Esophagus squamous epithelium (tissue), 4 donors: ENCODE results near the gene ZDHHC3.

Experiments used
- POLR2A ChIP-seq, 4 donors: fragments of 450-650 bp; IDR thresholded peaks; one replicate each; pipeline ENCODE4 v1.6.1; 2017; ENCODE audit warnings: antibody characterized with exemption in 4 of 4, mild to moderate bottlenecking in 4 of 4, moderate library complexity in 3 of 4
- TF ChIP-seq, protein P1 (sequence below), 6 experiments: fragments of 450-650 bp in 4 of 6; fragments of 200-600 bp in 2 of 6; sonication (generic) in 2 of 6; IDR thresholded peaks; one replicate each; pipeline ENCODE4 v1.5.1; 2016 to 2019; ENCODE audit warnings: antibody characterized with exemption in 6 of 6, mild to moderate bottlenecking in 4 of 6, moderate library complexity in 4 of 6

DNA sequence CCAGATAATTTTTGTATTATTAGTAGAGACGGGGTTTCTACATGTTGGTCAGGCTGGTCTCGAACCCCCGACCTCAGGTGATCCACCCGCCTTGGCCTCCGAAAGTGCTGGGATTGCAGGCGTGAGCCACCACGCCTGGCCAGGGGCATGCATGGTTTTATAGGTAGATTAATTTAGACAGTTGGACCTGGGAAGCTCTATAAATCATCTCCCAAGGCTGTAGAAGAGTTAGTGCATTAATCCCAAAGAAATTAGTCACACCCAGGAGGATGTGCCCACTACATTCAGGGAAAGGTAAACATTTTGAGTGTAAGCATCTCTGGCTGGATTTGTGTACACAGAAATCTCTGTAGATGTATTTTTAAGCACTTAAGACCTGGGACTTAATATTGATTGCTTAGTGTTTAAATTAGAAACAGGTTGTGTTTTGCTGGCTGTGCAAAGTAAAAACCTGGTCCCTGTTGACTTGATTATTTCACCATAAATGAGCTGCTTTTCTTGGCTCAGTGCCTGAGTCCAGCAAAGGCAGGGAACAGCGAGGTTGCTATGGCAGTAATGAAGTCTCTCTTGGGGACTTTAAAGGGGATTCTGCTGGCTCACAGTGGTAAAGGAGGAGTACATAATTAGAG is 19.3 kb upstream of the ZDHHC3 start:
- TF ChIP-seq POLR2A (IDR thresholded peaks at IDR 0.05), result no peak
- TF ChIP-seq, protein P1, sequence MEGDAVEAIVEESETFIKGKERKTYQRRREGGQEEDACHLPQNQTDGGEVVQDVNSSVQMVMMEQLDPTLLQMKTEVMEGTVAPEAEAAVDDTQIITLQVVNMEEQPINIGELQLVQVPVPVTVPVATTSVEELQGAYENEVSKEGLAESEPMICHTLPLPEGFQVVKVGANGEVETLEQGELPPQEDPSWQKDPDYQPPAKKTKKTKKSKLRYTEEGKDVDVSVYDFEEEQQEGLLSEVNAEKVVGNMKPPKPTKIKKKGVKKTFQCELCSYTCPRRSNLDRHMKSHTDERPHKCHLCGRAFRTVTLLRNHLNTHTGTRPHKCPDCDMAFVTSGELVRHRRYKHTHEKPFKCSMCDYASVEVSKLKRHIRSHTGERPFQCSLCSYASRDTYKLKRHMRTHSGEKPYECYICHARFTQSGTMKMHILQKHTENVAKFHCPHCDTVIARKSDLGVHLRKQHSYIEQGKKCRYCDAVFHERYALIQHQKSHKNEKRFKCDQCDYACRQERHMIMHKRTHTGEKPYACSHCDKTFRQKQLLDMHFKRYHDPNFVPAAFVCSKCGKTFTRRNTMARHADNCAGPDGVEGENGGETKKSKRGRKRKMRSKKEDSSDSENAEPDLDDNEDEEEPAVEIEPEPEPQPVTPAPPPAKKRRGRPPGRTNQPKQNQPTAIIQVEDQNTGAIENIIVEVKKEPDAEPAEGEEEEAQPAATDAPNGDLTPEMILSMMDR (IDR thresholded peaks at IDR 0.05), result no peak
